GM21576 (cell line): ENCODE measurements around the gene SF3B6.
"Not testable (repeated sequence)": the region's sequence is repeated elsewhere in the genome, so short reads cannot be mapped to it uniquely, and the experiment has no call there.

Experiments used
- ATAC-seq: cut with Tn5 transposase; IDR thresholded peaks from one replicate; pipeline ENCODE4 v1.9.1; 2021; ENCODE audit warnings: mild to moderate bottlenecking, moderate library complexity; ENCODE audit not compliant: unreplicated experiment

SF3B6 gene

DNA sequence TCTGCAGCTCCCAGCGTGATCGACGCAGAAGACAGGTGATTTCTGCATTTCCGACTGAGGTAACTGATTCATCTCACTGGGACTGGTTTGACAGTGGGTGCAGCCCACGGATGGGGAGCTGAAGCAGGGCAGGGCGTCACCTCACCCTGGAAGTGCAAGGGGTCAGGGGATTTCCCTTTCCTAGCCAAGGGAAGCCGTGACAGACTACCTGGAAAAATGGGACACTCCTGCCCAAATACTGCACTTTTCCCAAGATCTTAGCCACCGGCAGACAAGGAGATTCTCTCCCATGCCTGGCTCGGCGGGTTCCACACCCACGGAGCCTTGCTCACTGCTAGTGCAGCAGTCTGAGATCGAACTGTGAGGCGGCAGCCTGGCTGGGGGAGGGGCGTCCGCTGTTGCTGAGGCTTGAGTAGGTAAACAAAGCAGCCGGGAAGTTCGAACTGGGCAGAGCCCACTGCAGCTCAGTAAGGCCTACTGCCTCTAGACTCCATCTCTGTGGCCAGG, 19.1 kb upstream of the SF3B6 start:
- not testable (repeated sequence) for ATAC-seq

DNA sequence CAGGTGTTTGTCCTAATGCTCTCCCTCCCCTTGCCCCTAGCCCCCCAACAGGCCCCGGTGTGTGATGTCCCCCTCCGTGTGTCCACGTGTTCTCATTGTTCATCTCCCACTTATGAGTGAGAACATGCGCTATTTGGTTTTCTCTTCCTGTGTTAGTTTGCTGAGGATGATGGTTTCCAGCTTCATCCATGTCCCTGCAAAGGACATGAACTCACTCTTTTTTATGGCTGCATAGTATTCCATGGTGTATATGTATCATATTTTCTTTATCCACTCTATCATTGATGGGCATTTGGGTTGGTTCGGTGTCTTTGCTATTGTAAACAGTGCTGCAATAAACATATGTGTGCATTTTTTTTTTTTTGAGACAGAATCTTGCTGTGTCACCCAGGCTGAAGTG, 17.1 kb upstream of the SF3B6 start:
- not testable (repeated sequence) for ATAC-seq

DNA sequence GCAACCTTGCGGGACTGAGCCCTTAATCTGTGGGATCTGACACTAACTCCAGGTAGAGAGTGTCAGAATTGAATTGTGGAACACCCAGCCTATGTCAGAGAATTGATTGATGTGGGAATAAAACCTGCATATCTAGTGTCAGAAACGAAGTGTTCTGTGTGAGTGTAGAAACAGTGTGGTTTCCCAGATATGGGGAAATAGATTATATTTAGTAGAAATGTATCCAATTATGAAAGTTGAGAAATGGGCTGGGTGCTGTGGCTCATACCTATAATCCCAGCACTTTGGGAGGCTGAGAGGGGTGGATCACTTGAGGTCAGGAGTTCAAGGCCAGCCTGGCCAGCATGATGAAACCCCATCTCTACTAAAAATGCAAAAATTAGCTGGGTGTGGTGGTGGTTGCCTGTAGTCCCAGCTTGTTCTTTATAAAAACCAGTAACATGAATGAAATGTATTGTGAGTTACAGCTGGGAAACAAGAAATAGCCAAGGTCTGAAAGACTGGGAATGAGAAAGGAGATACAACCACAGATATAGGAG, 12.8 kb upstream of the SF3B6 start:
- no peak for ATAC-seq

DNA sequence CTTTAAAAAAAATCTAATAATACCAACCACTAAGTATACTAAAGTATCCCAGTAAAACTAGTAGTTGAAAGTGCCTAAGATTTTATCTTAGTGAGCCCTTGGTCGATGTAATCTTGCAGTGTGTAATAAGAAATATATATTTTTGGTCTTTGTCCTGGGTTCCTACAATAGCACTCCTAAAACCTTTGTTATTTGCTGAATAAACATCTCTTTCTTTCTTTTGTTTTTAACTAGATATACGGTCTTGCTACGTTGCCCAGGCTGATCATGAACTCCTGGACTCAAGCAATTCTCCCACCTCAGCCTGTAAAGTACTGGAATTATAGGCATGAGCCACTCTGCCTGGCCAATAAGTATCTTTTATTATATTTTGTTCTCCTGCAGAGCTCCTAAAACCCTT, 10.9 kb upstream of the SF3B6 start:
- ATAC-seq, result no peak

DNA sequence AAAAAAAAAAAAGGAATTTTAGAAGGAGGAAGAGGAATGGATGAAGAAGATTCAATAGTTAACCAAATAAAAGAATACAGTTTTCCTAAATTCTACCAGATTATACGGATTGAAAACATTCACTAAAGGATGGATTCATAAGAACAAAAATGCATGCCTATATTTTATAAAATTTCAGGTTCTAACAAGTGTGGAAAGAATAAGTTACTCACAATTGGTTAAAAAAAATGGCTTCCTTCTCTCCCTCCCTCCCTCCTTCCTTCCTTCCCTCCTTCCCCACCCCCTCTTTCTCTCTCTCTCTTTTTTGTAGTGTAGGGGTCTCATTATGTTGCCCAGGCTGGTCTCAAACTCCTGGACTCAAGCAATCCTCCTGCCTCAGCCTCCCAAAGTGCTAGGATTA, 10.1 kb upstream of the SF3B6 start:
- no peak for ATAC-seq

DNA sequence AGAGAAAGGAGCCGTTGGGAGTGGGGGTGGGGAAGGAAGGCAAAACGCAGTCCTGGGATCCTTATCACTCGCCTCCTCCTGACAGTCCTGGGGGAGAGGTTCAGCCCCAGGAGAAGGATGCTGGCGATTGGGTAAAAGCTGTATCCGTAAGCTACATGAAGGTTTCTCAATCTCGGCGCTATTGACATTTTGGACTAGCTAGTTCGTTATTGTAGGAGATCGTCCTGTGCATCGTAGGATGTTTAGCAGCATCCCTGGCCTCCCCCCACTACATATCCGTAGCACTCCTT, 9.0 kb upstream of the SF3B6 start:
- no peak for ATAC-seq

DNA sequence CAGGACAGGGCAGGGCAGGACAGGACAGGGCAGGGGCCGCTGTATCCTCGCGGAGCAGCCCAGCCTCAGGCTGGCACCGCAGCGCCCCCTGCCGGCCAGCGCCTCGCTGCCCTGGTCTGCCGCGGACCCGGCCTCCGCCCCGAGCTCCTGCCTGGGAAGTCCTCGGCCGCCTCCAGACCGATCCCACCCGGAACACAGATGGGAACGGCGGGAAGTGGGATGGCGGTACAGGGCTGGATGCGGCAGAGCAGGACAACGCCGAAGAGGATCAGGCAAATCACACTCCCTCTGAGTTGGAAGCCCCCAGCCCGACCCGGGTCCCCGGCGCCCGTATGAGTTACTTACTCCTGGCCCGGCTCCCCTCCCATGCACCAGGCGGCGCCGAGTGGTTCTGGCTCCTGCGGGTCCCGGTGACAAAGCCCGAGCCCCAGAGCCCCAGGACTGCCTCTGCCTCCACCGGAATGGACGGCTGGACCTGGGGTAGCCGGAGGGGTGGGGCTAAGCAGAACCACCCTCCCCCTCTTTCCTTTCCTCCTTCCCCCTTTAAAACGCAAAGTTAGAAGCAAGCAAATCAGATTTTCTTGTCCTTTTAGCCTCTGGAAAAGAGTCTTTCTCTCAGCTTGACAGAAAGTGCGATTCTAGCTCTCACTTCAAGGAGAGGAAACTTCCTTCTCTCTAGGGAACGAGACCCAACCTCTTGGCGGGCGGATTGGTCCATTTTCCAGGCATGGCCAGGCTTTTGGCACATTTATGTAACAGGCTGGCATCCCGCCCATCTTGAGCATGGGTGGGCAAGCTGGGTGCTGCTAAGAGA, 8.5 kb upstream of the SF3B6 start, which contains the start of gene TP53I3:
TSS of gene TP53I3 (minus strand) at position 449 of the 814 bp plus-strand sequence. CDS start 508 bp downstream, outside the sequence.
- peak; percentile 79 for ATAC-seq

DNA sequence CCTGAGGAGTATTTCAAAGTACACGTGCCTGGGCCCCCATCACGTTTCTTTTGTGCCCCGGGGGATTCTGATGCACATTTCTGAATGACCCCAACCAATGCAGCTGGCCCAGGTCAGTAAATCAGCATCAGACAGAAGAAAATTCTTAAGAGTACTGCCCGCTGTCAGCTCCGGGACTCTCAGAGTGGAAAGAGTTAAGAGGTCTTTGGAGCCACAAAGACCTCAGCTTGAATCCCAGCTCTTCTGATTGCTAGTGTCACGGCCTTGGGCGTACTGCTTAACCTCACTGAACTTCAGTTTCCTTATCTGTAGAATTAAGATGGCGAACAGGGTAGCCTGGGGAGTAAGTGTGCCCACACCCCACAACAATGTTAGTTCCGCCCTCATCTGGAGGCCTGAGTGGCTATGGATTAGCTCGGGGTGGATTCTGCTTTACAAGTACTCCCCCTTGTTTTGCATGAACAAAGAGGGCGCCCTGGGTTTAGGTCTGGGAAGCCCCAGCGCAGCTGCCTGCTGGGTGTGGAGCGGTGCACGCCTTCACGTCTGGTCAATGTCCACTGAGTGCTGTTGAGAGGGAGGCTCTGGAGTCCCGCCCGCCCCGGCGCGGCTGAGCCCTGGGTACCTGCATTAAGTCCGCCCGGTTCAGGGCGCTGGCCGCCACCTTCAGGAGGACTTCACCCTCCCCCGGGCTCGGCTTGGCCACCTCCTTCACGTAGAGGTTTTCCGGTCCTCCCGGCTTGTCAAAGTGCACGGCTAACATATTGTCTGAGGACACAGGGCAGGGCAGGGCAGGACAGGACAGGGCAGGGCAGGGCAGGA, 7.7 kb upstream of the SF3B6 start:
- ATAC-seq, result peak; percentile 74

DNA sequence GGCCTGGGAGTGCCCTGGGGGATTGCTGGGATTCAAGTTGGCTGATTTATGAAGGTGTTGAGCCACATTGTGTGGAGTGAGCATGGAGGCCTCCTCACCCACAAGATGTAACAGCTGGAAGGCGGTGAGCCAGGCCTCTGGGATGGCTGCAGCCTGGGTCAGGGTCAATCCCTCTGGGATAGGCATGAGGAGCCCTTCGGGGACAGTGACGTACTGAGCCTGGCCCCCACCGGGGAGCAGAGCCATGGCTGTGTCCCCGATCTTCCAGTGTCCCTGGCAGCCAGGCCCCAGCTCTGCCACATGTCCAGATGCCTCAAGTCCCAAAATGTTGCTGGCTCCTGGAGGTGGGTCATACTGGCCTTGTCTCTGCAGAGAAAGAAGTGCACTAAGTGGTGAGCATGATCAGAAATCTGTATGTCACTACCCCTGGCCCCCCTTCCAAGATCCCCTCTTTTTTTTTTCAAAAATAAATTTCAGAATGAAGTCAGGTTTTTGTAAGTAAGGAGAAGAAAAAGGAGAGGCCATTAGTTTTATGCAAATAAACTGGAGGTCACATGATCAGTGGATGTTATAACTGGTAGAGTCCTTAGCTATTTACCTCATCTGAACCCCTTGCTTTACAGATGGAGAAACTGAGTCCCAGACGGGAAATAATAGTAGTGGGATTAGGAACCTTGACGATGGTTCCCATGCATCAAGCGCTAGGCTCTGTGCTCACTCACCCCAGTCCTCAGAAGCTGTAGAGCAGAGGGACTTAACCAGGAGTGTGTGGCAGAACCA, 6.9 kb upstream of the SF3B6 start:
- no peak for ATAC-seq

DNA sequence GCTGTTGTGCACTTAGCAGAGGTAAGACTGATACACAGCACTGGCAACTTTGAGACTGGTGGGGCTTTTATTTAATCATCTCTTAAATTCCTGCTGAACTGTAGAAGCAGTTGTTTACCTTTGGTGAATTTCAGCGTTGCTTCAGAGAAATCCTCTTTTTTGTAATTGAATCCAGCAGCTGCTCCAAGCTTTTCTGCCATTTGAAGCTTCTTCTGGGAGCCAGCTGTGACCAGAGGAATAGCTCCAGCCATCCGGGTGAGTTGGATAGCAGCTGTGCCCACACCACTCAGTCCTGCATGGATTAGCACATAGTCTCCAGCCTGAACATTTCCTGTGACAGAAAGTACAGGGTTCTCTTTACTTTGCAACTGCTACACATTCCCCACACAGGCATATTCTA, 4.6 kb upstream of the SF3B6 start:
- ATAC-seq, result no peak

DNA sequence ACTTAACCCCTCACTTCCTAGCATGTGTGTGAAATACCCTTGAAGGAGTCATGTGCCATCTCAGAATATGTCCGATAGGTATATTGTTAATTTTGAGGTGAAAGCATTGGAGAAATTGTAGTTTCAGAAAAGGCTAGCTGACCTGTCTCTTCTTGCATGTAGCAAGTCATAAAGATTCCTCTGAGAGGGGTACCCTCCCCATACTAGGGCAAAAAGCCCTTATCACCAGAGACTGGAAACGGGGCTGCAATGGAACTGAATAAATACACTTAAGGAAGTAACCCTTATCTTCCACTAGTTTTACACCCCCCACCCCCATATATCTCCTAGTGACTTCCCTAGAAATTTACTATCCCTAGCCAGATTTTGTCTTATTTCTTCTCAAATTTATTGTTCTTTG, 1.8 kb upstream of the SF3B6 start:
- no peak for ATAC-seq

DNA sequence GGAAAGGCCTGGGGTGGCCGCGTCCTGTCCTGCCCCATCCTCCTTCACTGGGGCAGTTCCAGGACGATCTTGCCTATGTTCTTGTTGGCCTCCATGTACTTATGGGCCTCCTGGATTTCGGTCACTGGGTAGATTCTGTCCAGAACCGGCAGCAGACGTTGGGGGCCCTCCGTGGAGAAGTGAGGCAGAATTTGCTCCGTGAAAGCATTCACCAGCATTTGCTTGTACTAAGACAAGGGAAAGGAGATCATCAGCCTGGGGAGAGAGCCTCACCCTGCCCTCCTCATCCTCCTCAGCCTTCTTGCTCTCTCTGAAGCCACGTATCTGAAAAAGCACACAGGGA, 1.4 kb upstream of the SF3B6 start:
- no peak for ATAC-seq

DNA sequence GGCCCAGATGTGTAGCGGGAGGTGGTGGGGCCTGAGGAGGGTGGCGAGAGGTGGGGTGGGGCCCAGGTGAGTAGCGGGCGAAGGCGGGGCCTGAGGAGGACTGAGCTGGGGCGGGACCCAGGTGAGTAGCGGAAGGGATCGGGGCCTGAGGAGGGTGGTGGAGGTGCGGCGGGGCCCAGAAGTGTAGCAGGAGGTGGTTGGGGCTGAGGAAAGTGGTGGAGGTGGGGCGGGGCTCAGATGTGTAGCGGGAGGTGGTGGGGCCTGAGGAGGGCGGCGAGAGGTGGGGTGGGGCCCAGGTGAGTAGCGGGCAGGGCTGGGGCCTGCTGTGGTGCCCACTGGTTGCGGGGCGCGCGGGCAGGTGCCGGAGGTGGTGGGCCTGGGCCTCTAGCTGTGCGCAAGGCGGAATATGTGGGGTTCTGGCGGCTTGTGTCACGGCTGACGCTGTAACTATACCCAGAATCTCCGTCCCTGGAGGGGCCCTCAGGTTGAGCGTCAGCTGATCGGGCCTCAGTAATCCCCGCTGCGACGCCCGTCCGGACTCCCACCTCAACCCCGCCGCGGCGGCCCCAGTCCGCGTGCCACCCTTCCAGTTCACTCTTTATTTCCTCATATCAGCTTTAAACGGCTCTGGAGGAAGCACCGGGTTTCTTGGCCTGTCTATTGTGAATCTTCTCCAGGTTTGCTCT, 866 bp upstream of the SF3B6 start:
- ATAC-seq, result peak; percentile 2

DNA sequence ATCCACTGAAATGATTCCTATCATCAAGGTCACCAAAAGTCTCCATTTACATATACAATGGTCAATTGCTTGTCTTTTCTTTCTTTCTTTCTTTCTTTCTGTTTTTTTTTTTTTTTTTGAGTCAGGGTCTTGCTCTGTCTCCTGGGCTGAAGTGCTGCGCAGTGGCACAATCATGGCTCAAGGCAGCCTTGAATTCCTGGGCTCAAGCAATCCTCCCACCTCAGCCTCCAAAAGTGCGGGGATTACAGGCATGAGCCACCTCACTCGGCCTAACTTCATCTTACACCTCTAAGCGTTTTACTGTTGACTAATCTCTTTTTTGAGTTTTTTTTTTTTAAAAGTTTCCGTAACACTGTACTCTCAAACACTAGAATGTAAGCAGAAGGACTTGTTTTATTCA, 867 bp downstream of the SF3B6 start:
- no peak for ATAC-seq

DNA sequence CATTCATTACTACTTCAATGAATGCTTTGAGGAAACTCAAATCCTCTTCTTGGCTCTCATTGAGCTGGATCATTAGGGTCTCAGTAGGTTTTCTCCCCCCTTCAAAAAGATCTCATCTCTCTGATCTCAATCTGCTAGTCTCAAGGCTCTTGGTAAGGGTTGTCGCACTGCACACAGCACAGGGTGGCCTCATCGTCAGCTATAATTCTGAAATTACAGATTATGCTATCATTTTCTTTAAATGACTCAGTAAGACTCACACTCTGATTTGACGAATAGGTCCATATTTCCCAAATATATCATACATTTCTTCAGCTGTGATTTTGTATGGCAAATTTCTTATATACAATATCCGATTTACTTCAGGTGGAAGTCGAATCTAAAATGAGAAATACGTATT, 2.3 kb downstream of the SF3B6 start:
- ATAC-seq, result no peak

DNA sequence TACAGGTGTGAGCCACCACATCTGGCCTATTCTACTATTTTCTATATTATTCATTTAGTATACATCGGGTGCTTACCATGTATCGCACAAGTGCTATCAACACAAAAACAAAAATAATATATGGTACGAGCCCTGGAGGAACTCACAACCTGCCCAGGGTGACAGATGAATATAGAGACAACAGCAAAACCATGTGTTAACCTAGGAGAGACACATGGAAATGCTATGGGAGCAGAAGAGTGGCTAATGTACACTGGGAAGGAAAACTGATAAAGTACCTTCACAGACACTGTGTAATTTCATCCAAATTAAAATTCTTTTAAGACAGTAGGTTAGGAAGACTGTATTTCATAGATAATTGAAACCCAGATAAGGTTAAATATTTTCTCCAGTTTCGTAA, 3.9 kb downstream of the SF3B6 start:
- no peak for ATAC-seq

DNA sequence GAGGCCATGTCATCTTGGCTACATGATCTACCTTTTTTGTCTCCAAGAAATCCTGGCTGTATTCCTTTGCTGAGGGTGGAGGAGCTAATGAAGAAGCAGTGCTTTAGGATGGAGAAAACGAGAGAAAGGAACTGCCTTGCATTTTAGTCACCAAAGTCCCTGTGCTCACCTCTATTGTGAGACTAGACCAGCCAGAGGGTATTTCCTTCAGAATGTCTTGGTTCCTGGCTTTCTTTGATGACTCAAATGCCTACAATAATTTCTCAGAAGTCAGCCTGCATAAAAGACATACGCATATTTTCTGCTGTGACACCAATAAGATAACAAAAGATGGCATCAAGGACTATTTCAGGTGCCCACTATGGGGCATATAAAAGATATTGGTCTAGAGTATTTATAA, 10.8 kb downstream of the SF3B6 start:
- ATAC-seq, result no peak

DNA sequence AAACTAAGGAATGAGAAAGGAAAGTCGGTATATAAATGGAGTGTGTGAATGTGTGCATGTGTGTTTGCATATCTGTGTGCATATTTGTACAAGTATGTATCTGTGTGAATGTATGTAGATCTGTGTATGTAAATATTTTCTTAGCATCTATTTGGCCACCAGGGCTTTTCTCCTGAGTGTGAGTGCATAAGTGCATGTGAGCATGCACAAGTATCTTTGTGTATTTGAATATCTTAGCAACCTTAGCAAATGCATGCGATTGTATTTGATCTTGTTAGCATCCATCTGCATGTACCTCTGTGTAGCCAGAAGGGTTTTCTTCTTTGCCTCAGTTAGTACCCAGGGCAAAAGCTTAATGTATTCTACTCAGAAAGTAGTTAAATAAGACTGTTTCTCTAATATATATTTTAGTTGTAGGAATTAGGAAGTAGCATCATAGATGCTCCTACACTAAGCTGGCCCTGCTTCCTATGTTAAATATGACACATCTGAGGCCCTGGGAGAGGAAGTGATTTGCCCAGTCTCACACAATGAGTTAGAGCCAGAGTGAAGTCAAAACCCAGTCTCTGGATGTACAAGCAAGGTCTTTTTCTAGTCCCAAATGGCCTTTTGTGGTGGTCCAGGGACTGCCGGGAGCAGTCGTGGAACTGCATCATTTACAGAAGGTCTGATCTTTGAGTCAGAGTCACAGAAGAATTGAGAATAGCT, 17.4 kb downstream of the SF3B6 start:
- ATAC-seq, result no peak

DNA sequence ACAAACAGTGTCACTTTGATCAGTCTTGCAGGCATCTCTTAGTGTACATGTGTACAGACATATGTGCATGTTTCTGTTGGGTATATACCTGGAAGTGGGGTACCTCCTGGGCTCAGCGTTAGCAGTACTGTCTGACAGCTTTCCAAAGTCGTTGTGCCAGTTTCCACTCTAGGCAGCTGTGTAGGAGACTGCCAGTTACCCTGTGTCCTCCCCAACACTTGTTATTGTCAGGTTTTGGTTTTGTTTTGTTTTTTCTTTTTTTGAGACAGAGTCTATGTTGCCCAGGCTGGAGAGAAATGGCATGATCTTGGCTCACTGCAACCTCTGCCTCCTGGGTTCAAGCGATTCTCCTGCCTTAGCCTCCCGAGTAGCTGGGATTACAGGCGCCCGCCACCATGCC, 20.4 kb downstream of the SF3B6 start:
- ATAC-seq, result no peak

DNA sequence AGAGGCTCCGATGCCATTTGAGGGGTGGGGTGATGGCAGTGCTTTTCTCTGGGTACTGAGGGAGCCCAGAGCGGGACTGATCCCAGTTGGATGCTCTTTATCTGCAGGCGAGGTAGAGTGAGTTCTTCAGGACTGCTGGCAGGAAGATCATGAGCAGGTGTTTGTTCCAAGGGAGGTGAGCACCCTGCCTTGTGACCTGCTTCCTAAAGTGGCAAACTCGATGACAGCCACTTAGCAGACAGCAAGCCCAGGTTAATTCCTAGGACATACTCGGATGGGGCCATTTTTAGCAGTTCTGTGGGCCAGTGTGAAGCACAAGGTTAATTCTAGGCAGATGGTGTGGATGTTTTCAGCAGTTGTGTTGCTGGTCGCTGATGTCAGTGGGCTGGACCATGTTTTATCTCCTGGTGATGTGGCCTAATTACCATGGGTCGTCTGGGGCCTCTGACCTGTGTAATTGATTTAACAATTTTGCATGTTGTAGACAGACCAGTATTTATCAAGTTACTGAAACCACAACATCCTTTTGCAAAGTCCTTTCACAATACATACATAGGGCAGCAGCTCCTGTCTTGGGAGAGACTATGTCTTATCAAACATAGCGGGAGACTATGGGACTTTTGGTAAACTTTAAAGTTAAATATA, 21.6 kb downstream of the SF3B6 start:
- ATAC-seq, result no peak
